H1 (cell line): Measurements from ENCODE around the gene IPO9. TPM values are rescaled to one million over a fixed set of nuclear protein-coding genes. Genes with fewer than 3 reads are reported as not detected.

Experiments
- CTCF ChIA-PET: fragments of 300-600 bp; sonication (Branson Sonifier 250); formaldehyde crosslinking; loops from one replicate; lab custom pipeline; 2021; ENCODE audit not compliant: partially characterized antibody; lab: Charles Lee
- POLR2A ChIA-PET: fragments of 300-600 bp; sonication (Branson Sonifier 250); formaldehyde crosslinking; loops from one replicate; lab custom pipeline; 2021; ENCODE audit warnings: inconsistent platforms; ENCODE audit not compliant: partially characterized antibody; lab: Charles Lee
- DNase-seq, 2 experiments: peaks; one replicate each; pipeline versions ENCODE4 v3.0.0 to v3.0.0-alpha.2; 2010 to 2022; ENCODE audit warnings: low spot score in 2 of 2, low read depth in 1 of 2, mixed read lengths in 1 of 2
- FAIRE-seq: peaks from 2 replicates; lab custom pipeline; 2011; peaks lifted over from hg19 to GRCh38; lab: Jason Lieb, UNC
- H2AFZ ChIP-seq: 2 replicates; pipeline ENCODE4 v1.8.1; 2012; ENCODE audit warnings: low read length, inconsistent platforms
- H2AK5ac ChIP-seq: 2 replicates; pipeline ENCODE4 v1.6.1; 2013; ENCODE audit warnings: low read depth, low read length
- H2BK120ac ChIP-seq: replicated peaks from 2 replicates; pipeline ENCODE3; 2013; ENCODE audit warnings: low read depth, low read length, inconsistent platforms
- H2BK12ac ChIP-seq: 2 replicates; pipeline ENCODE4 v1.6.1; 2013; ENCODE audit warnings: low read depth, low read length
- H2BK15ac ChIP-seq: 2 replicates; pipeline ENCODE4 v1.6.1; 2013; ENCODE audit warnings: low read length
- H2BK20ac ChIP-seq: 2 replicates; pipeline ENCODE4 v1.6.1; 2013; ENCODE audit warnings: low read length
- H2BK5ac ChIP-seq: 2 replicates; pipeline ENCODE4 v1.6.1; 2013; ENCODE audit warnings: low read depth, low read length
- H3K14ac ChIP-seq: 2 replicates; pipeline ENCODE4 v1.6.1; 2013; ENCODE audit warnings: inconsistent platforms; ENCODE audit not compliant: insufficient read length
- H3K18ac ChIP-seq: 2 replicates; pipeline ENCODE4 v1.6.1; 2013; ENCODE audit warnings: low read length; ENCODE audit errors: extremely low read depth
- H3K23ac ChIP-seq: 2 replicates; pipeline ENCODE4 v1.6.1; 2013; ENCODE audit warnings: inconsistent platforms; ENCODE audit not compliant: insufficient read length
- H3K23me2 ChIP-seq: 2 replicates; pipeline ENCODE4 v1.6.1; 2013; ENCODE audit warnings: low read depth, low read length
- H3K27ac ChIP-seq: 2 replicates; pipeline ENCODE4 v1.6.1; 2011; ENCODE audit warnings: low read depth, low read length, inconsistent platforms
- H3K27me3 ChIP-seq, 4 experiments: replicated peaks in 1 of 4; 1 replicate in 1 of 4; 2 replicates in 3 of 4; pipeline versions ENCODE4 v1.6.1 to v1.8.1; 2011 to 2013; ENCODE audit warnings: low read length in 3 of 4, mild to moderate bottlenecking in 3 of 4, inconsistent platforms in 2 of 4, mixed read lengths in 2 of 4, moderate library complexity in 1 of 4; ENCODE audit not compliant: control insufficient read depth in 3 of 4, insufficient read depth in 3 of 4; ENCODE audit errors: extremely low read depth in 1 of 4
- H3K36me3 ChIP-seq, 4 experiments: 2 replicates each; pipeline versions ENCODE4 v1.6.1 to v1.8.1; 2011 to 2013; ENCODE audit warnings: mild to moderate bottlenecking in 4 of 4, low read length in 3 of 4, moderate library complexity in 2 of 4, control low read depth in 1 of 4, inconsistent platforms in 1 of 4; ENCODE audit not compliant: insufficient read depth in 4 of 4, control insufficient read depth in 2 of 4
- H3K4ac ChIP-seq: replicated peaks from 2 replicates; pipeline ENCODE3; 2013; ENCODE audit warnings: low read length, low read depth, mixed read lengths, inconsistent platforms; ENCODE audit not compliant: insufficient read length
- H3K4me1 ChIP-seq, 4 experiments: replicated peaks in 1 of 4; 1 replicate in 1 of 4; 2 replicates in 3 of 4; pipeline versions ENCODE4 v1.6.1 to v1.8.1; 2011 to 2013; ENCODE audit warnings: low read length in 3 of 4, inconsistent platforms in 2 of 4, mixed read lengths in 1 of 4; ENCODE audit not compliant: insufficient read depth in 4 of 4, control insufficient read depth in 3 of 4
- H3K4me2 ChIP-seq, 2 experiments: 2 replicates each; pipeline versions ENCODE4 v1.6.1 to v1.8.1; 2011 to 2013; ENCODE audit warnings: low read depth in 2 of 2, low read length in 2 of 2, control low read depth in 1 of 2, inconsistent platforms in 1 of 2, mild to moderate bottlenecking in 1 of 2; ENCODE audit not compliant: insufficient read depth in 1 of 2
- H3K4me3 ChIP-seq, 4 experiments: fragments of 200-600, 300-600 bp in 1 of 4; sonication (generic), shearing (Covaris generic), sonication (Bioruptor Twin) in 1 of 4; 2 replicates each; pipeline versions ENCODE4 v1.5.1 to v1.8.1; 2011 to 2016; ENCODE audit warnings: low read length in 4 of 4, low read depth in 3 of 4, control low read depth in 2 of 4, inconsistent platforms in 2 of 4, mild to moderate bottlenecking in 2 of 4, mixed read lengths in 1 of 4, moderate library complexity in 1 of 4; ENCODE audit not compliant: insufficient read depth in 2 of 4; ENCODE audit errors: extremely low read depth in 1 of 4
- H3K56ac ChIP-seq: replicated peaks from 2 replicates; pipeline ENCODE3; 2013; ENCODE audit warnings: low read depth, mild to moderate bottlenecking, mixed read lengths, low read length, inconsistent platforms; ENCODE audit not compliant: insufficient read length
- H3K79me1 ChIP-seq: 2 replicates; pipeline ENCODE4 v1.6.1; 2013; ENCODE audit warnings: low read depth, low read length, control low read depth
- H3K79me2 ChIP-seq, 2 experiments: 2 replicates each; pipeline versions ENCODE4 v1.6.1 to v1.8.1; 2012 to 2013; ENCODE audit warnings: low read length in 2 of 2, mild to moderate bottlenecking in 2 of 2, inconsistent platforms in 1 of 2; ENCODE audit not compliant: insufficient read depth in 2 of 2, control insufficient read depth in 1 of 2
- H3K9ac ChIP-seq, 4 experiments: replicated peaks in 1 of 4; 1 replicate in 1 of 4; 2 replicates in 3 of 4; pipeline versions ENCODE4 v1.6.1 to v1.8.1; 2011 to 2013; ENCODE audit warnings: low read depth in 3 of 4, low read length in 3 of 4, control low read depth in 2 of 4, mild to moderate bottlenecking in 2 of 4, moderate library complexity in 2 of 4, inconsistent platforms in 1 of 4; ENCODE audit errors: extremely low read depth in 1 of 4
- H3K9me3 ChIP-seq, 2 experiments: 2 replicates each; pipeline versions ENCODE4 v1.6.1 to v1.8.1; 2012 to 2013; ENCODE audit warnings: mild to moderate bottlenecking in 2 of 2, moderate library complexity in 2 of 2, control low read depth in 1 of 2, inconsistent platforms in 1 of 2, low read depth in 1 of 2, low read length in 1 of 2, mixed read lengths in 1 of 2; ENCODE audit not compliant: insufficient read depth in 2 of 2
- H4K20me1 ChIP-seq, 2 experiments: replicated peaks in 1 of 2; 2 replicates each; pipeline versions ENCODE3 to v1.8.1; 2011 to 2013; ENCODE audit warnings: inconsistent platforms in 2 of 2, low read length in 2 of 2, mild to moderate bottlenecking in 1 of 2; ENCODE audit not compliant: insufficient read depth in 2 of 2, control insufficient read depth in 1 of 2
- H4K5ac ChIP-seq: 2 replicates; pipeline ENCODE4 v1.6.1; 2013; ENCODE audit warnings: low read length, low read depth, mixed read lengths, inconsistent platforms; ENCODE audit not compliant: insufficient read length
- H4K8ac ChIP-seq: 2 replicates; pipeline ENCODE4 v1.8.0; 2013; ENCODE audit warnings: mild to moderate bottlenecking, moderate library complexity, low read length, inconsistent platforms; ENCODE audit not compliant: insufficient read depth; ENCODE audit errors: extremely low read depth
- H4K91ac ChIP-seq: replicated peaks from 2 replicates; pipeline ENCODE3; 2013; ENCODE audit warnings: low read length, mixed read lengths, inconsistent platforms; ENCODE audit not compliant: insufficient read length
- CBX5 ChIP-seq: fragments of 300-800, 300-1000 bp; sonication (generic); IDR thresholded peaks from 2 replicates; pipeline ENCODE4 v1.7.1; 2016; ENCODE audit warnings: antibody characterized with exemption, low read length, low read depth
- HDAC6 ChIP-seq: IDR thresholded peaks from one replicate; pipeline ENCODE4 v1.7.1; 2012; ENCODE audit warnings: low read depth, mild to moderate bottlenecking, inconsistent platforms, low read length, moderate library complexity
- JUN ChIP-seq: IDR thresholded peaks from 2 replicates; pipeline ENCODE4 v1.6.1; 2011; ENCODE audit warnings: low read depth, mild to moderate bottlenecking, improper control_type of control experiment, low read length
- KDM5A ChIP-seq: fragments of 200-600 bp; IDR thresholded peaks from 2 replicates; pipeline ENCODE4 v1.7.1; 2012; ENCODE audit warnings: mild to moderate bottlenecking, low read length, inconsistent platforms, mixed read lengths
- POU5F1 ChIP-seq: IDR thresholded peaks from 2 replicates; pipeline ENCODE4 v1.6.1; 2011; ENCODE audit warnings: low read depth, mild to moderate bottlenecking, low read length, moderate library complexity
- RAD21 ChIP-seq, 2 experiments: IDR thresholded peaks in 1 of 2; conservative IDR thresholded peaks in 1 of 2; 2 replicates each; pipeline ENCODE4 v1.6.1; 2011; ENCODE audit warnings: low read depth in 2 of 2, low read length in 2 of 2, improper control_type of control experiment in 1 of 2, inconsistent platforms in 1 of 2, mild to moderate bottlenecking in 1 of 2, moderate library complexity in 1 of 2
- RBBP5 ChIP-seq: IDR thresholded peaks from 2 replicates; pipeline ENCODE4 v1.7.1; 2012; ENCODE audit warnings: low read depth, mild to moderate bottlenecking, inconsistent platforms, low read length, moderate library complexity, borderline replicate concordance
- RFX5 ChIP-seq: IDR thresholded peaks from 2 replicates; pipeline ENCODE4 v1.6.1; 2011; ENCODE audit warnings: low read depth, low read length, improper control_type of control experiment, borderline replicate concordance
- RXRA ChIP-seq: IDR thresholded peaks from 2 replicates; pipeline ENCODE4 v1.6.1; 2011; ENCODE audit warnings: low read depth, mild to moderate bottlenecking, low read length, moderate library complexity; ENCODE audit not compliant: insufficient read depth
- SIRT6 ChIP-seq: IDR thresholded peaks from one replicate; pipeline ENCODE4 v1.7.1; 2012; ENCODE audit warnings: low read length, inconsistent platforms
- SIX5 ChIP-seq: IDR thresholded peaks from 2 replicates; pipeline ENCODE4 v1.6.1; 2011; ENCODE audit warnings: mild to moderate bottlenecking, low read depth, low read length
- SP2 ChIP-seq: IDR thresholded peaks from 2 replicates; pipeline ENCODE4 v1.6.1; 2012; ENCODE audit warnings: mild to moderate bottlenecking, low read length, inconsistent platforms
- TCF12 ChIP-seq: IDR thresholded peaks from 2 replicates; pipeline ENCODE4 v1.6.1; 2011; ENCODE audit warnings: low read depth, mild to moderate bottlenecking, low read length
- TEAD4 ChIP-seq: IDR thresholded peaks from 2 replicates; pipeline ENCODE4 v1.6.1; 2012; ENCODE audit warnings: low read depth, low read length, inconsistent platforms, mixed read lengths
- WGBS, 2 experiments: shearing (Covaris generic) in 1 of 2; methylation state at CpG; one replicate each; pipeline versions ENCODE4 v1.1.6 to v1.1.7; 2013 to 2015; ENCODE audit warnings: low lambda C conversion rate in 2 of 2, mixed read lengths in 2 of 2, inconsistent platforms in 1 of 2, low coverage in 1 of 2, missing lambda C conversion rate in 1 of 2; ENCODE audit not compliant: insufficient replicate concordance in 2 of 2, insufficient coverage in 1 of 2, insufficient read length in 1 of 2; ENCODE audit errors: extremely low coverage in 1 of 2, missing lambda C conversion rate in 1 of 2; 5-methylcytosine and 5-hydroxymethylcytosine counted together
- polyA plus RNA-seq, 7 experiments: library from polyadenylated mRNA; depleted of rRNA in 3 of 7; stranded (reverse) in 5 of 7; unstranded in 2 of 7; fragments of >200 nt in 5 of 7; fragments of 200-250 nt in 2 of 7; gene quantifications; 1 replicate in 5 of 7; 2 replicates in 1 of 7; 4 replicates in 1 of 7; pipeline versions ENCODE4 v1.2.1 to v1.2.3, GENCODE V29; 2011 to 2013; ENCODE audit warnings: missing spikeins in 2 of 7, mixed read lengths in 2 of 7
- total RNA-seq: library from RNA; stranded (reverse); fragmentation: NEBNext Ultra II Directional; extraction: Animal tissue kit (Norgen Biotek cat#: 25700); gene quantifications from 2 replicates; pipeline ENCODE4 v1.2.1, GENCODE V29; 2021

Gene IPO9
- total and polyA plus RNA-seq, 2 of the 8 experiments (the other 6 are each of a cell fraction or from before 2014, with no cell fraction given), result 61.0 to 122 TPM

- Histone ChIP-seq H3K36me3 (peaks cover 16 to 60% (median 34%) of the 10 kb centered on the region in 4 experiments), H3K18ac (no peak overlapping the region), H2AFZ (no peak overlapping the region), H3K79me1 (no peaks in the 10 kb centered on the region), H2BK15ac (no peak overlapping the region), H2BK20ac (no peak overlapping the region), H2AK5ac (no peak overlapping the region), H3K23ac (no peak overlapping the region), H4K91ac (no peak overlapping the region), H3K56ac (no peak overlapping the region), H3K27me3 (no peaks in the 10 kb centered on the region), H4K20me1 (no peaks in the 10 kb centered on the region), H3K4me1 (no peaks in the 10 kb centered on the region), H3K9ac (no peak overlapping the region), H4K8ac (no peak overlapping the region), H3K4ac (no peak overlapping the region), H2BK12ac (no peak overlapping the region), H3K79me2 (no peaks in the 10 kb centered on the region), H3K23me2 (no peaks in the 10 kb centered on the region), H2BK120ac (no peak overlapping the region), H3K14ac (no peak overlapping the region), H2BK5ac (no peak overlapping the region), H3K4me3 (no peak overlapping the region), H4K5ac (no peak overlapping the region), H3K4me2 (no peak overlapping the region), H3K9me3 (no peaks in the 10 kb centered on the region), H3K27ac (no peak overlapping the region)
- TF ChIP-seq RBBP5 (no peak), KDM5A (no peak), TCF12 (no peak), RXRA (no peak), POU5F1 (no peak), RFX5 (no peak), RAD21 (IDR thresholded peaks at IDR 0.05 in 1 of 2, conservative IDR thresholded peaks at IDR 0.05 in 1 of 2; ENCODE audit: low read depth in 2 of 2, low read length in 2 of 2) (no peak), SIX5 (no peak), JUN (no peak), CBX5 (no peak), TEAD4 (no peak), HDAC6 (no peak), SP2 (no peak), SIRT6 (no peak)
- CTCF ChIA-PET, result interaction anchor here (0.6 to 2.0 kb wide), 9 partner anchors 10 to 281 kb away, joined by 3 to 8 read pairs (median 4); partner anchors contain the start of gene IPO9
- POLR2A ChIA-PET, result no interaction called here
- 92% methylated on average over 5 of the region's 5 CpGs; no CpG with 5 or more reads in 1 of the 2 experiments for WGBS, 2 experiments
- FAIRE-seq, result no peak
- DNase-seq, result no peak
Measured at GRCh38 chr1:201818971-201819750, 9.8 kb upstream of the IPO9 start.
